RWPE1 (cell line): ENCODE results near the gene RUNX3.

Source experiments
- CTCF ChIA-PET: fragments of 350-600 bp; sonication (Branson Sonifier 250); formaldehyde crosslinking; extraction: SDS; loops from one replicate; lab custom pipeline; 2021; lab: Yijun Ruan, JAX
- POLR2A ChIA-PET: fragments of 400-600 bp; formaldehyde crosslinking; extraction: SDS; loops from one replicate; lab custom pipeline; 2020; ENCODE audit warnings: antibody characterized with exemption; ENCODE audit not compliant: low non-redundant PET; lab: Yijun Ruan, JAX
- DNase-seq: peaks from one replicate; pipeline ENCODE4 v3.0.0; 2012; ENCODE audit warnings: low spot score
- H3K27ac ChIP-seq: fragments of 450-650 bp; 2 replicates; pipeline ENCODE4 v1.5.1; 2017
- TF ChIP-seq, protein P1 (sequence below): fragments of 450-650 bp; conservative IDR thresholded peaks from 2 replicates; pipeline ENCODE4 v1.5.1; 2017; ENCODE audit warnings: low read depth, mild to moderate bottlenecking

RUNX3 gene

DNA sequence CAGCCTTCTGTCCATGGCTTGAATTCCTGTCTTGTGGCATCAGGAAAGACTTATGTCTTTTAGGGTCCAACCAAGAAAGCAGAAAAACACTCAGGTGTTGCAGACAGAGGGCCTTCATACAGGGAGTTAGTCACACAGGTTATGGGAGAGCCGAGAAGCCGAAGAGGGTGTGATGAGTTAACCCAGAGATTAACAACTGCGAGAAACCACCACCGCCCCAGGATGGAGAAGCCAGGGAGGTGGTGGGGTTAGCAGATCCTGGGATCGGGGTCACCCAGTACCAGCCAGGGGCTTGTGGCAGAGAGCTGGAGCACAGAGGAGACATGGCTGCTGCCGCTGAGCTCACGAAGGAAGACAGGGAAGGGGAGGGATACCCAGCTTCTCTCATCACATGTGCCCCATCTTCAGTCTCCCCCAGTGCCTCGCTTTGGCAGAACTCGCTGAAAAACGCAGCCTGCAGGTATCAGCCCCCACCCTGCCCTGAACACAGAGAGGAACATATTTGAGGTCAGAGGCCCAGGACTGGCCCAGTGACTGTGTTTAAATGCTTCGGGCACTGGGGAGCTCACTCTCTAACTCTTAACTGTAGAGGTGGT is 58.7 kb downstream of the RUNX3 start:
- ChIA-PET CTCF (no interaction called here), POLR2A (no interaction called here)
- no peak for DNase-seq
- H3K27ac ChIP-seq = no peak overlapping the region
- TF ChIP-seq, protein P1, sequence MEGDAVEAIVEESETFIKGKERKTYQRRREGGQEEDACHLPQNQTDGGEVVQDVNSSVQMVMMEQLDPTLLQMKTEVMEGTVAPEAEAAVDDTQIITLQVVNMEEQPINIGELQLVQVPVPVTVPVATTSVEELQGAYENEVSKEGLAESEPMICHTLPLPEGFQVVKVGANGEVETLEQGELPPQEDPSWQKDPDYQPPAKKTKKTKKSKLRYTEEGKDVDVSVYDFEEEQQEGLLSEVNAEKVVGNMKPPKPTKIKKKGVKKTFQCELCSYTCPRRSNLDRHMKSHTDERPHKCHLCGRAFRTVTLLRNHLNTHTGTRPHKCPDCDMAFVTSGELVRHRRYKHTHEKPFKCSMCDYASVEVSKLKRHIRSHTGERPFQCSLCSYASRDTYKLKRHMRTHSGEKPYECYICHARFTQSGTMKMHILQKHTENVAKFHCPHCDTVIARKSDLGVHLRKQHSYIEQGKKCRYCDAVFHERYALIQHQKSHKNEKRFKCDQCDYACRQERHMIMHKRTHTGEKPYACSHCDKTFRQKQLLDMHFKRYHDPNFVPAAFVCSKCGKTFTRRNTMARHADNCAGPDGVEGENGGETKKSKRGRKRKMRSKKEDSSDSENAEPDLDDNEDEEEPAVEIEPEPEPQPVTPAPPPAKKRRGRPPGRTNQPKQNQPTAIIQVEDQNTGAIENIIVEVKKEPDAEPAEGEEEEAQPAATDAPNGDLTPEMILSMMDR = no peak

DNA sequence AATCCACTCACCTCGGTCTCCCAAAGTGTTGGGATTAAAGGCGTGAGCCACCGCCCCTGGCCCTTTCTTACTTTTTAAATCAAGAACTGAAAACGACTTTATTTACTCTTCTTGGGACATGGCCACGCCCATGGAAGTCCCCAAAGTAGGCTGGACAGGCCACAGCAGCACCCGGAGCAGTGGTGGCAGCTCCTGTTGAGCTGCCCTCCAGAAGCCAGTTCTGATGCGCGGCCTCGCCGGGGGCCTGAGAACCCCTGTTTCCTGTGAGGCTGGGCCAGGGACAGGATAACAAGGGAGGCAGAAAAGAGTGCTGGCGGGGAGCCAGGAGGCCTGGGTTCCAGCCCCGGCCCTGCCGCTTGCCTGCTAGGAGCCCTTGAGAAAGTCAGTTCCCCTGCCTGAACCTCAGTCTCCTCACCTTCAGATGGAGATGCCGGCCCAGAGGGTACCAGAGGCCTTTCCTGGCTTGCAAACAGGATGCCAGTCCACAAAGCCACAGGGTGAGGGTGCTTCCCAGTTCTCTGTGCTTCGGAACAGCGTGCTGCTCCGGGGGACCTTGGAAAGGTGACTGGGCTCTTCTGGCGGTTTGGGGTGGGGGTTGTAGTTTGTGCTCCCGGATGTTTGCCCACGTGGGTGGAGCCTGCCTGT is 59.4 kb downstream of the RUNX3 start:
- H3K27ac ChIP-seq = no peak overlapping the region
- ChIA-PET POLR2A (no interaction called here), CTCF (no interaction called here)
- TF ChIP-seq, protein P1 = no peak
- DNase-seq = no peak

DNA sequence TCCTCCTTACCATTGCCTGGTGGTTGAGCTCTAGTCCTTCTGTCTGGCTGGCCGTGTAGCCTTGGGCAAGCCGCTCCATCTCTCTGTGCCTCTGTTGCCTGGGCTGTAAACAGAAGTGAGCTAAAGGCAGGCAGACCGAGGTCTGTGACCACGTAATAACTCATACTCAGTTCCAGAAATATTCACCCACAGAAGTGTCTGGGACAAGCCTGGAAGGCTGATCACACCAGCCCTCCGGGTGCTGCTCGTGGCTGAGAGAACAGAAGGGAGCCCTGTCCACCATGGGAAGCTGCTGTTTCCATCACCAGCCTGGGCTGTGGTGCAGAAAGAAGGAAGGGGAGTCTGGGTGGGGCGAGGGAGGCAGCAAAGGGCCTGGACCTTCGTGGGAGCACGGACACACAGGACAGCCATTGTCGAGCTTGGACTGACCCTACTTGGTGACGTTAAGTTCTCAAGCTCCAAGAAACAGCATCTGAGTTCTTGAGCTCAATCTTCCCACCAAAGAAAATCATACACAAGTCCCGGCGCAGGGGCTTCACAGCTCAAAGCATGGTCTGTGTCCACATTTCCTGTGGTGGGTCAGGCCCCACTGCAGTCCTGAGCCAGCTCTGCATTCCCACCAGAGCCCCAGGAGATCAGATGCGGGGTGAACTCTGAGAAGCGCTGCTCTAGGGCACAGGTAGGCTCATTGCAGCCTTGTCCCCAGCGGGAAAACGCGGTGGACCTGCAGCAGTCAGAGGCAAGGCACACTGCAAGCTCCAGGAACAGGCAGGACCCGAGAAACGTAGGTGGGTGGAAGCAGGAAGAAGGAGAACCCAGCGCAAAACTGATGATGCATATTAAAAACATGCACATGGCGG is 61.8 kb downstream of the RUNX3 start:
- ChIA-PET CTCF (no interaction called here), POLR2A (no interaction called here)
- TF ChIP-seq, protein P1 = no peak
- H3K27ac ChIP-seq = no peak overlapping the region
- DNase-seq = no peak

DNA sequence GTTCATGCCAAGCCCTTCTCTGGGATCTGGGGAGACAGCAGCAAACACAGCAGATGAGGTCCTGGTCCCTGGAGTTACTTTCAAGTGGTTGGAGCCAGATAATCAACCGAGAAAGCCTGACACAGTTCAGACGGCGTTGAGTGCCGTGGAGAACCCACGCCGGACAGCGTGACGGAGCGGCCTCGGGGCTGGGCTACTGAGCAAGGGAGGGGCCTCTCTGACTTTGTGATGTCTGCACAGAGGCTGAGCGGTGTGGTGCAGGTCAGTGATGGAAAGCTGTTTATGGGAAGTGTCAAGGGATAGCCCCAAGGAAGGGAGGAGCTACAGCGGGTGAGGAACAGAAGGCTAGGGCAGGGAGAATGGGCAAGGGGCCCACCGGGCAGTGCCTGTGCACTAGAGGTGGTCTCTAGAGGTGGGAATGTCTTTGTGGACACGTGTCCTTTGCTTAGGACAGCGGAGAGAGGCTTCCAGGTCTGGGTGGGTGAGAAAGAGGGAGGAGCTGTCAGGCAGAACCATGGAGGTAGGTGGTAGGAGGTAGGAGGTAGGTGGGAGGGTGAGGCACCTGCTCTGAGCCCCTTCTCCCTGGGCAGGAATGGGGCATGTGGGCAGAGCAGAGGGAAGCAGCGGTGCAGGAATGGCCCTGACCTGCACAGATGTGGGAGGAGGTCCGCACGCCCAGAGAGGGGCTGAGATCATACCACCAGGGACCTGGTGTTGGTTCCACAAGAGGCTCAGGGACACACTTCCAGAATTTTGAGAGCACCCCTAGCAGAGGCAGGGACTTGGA is 62.8 kb downstream of the RUNX3 start:
- POLR2A ChIA-PET = no interaction called here
- no peak for DNase-seq
- no peak overlapping the region for H3K27ac ChIP-seq
- CTCF ChIA-PET = no interaction called here
- TF ChIP-seq, protein P1 = no peak

DNA sequence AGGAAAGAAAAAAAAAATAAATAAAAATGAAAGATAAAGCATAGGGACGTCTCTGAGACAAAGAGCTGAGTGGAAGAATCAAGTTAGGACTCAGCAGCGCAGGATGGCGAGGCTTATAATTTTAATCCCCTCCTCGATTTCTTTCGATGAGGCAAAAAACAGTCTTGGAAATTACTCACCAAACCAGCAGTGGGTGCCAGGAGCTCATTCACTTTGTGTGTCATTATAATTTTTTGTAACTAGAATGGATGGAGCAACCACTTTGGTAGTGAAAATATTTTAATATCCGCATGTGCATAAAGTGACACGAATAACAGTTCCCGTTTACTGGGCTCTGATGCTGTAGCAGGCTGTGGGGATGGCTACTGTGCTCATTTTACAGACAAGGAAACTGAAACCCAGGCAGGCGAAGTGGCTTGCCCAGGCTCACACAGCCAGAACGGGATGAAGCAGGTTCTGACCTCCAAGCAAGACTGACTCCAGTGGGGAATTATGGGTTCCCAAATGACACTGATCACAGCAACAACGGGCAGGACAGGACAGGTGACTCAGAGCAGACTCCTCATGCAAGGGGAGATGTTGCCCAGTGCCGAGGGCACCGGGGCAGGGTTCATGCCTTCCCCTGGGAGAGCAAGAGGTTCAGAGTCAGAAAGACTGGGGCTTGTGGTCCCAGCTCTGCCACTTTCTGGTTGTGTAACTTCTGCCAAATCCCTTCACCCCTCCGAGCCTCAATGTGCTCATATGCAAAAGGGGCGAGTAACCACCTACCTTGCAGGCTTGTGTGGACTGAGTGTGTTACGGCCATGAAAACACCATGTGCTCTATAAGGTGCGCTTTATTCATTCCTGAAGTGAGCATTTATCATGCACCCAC is 63.6 kb downstream of the RUNX3 start:
- DNase-seq = no peak
- H3K27ac ChIP-seq = no peak overlapping the region
- TF ChIP-seq, protein P1 = no peak
- POLR2A ChIA-PET = no interaction called here
- CTCF ChIA-PET = interaction anchor here (1.1 kb wide), 1 partner anchor 47 kb away, joined by 3 read pairs; no protein-coding TSS in a partner anchor
